Measurements from ENCODE around the gene PEMT.

- no peak for TF ChIP-seq SIN3A (conservative IDR thresholded peaks at IDR 0.05 in 1 of 2, IDR thresholded peaks at IDR 0.05 in 1 of 2; ENCODE audit: low read depth in 1 of 2, low read length in 2 of 2)
- no peak for TF ChIP-seq POLR2AphosphoS5 (IDR thresholded peaks at IDR 0.05; ENCODE audit: low read depth, low read length)
- TF ChIP-seq CTCF (IDR thresholded peaks at IDR 0.05; ENCODE audit: control extremely low read depth in 1 of 3, insufficient read depth in 1 of 3, low read depth in 1 of 3, low read length in 3 of 3) = no peak
- TF ChIP-seq POLR2A (IDR thresholded peaks at IDR 0.05; ENCODE audit: control extremely low read depth in 1 of 2, low read depth in 2 of 2, low read length in 2 of 2) = no peak
- no peak for TF ChIP-seq EP300 (IDR thresholded peaks at IDR 0.05; ENCODE audit: borderline replicate concordance in 1 of 2, low read depth in 2 of 2, low read length in 2 of 2)
- no peak for TF ChIP-seq EGR1 (IDR thresholded peaks at IDR 0.05; ENCODE audit: borderline replicate concordance, low read depth, low read length)
- TF ChIP-seq SP1 (IDR thresholded peaks at IDR 0.05; ENCODE audit: low read depth, low read length) = no peak
- no peak for TF ChIP-seq NRF1 (IDR thresholded peaks at IDR 0.05; ENCODE audit: low read depth, low read length)
- TF ChIP-seq MAFK (IDR thresholded peaks at IDR 0.05; ENCODE audit: low read depth, low read length) = no peak
- TF ChIP-seq CHD1 (IDR thresholded peaks at IDR 0.05; ENCODE audit: low read depth, low read length) = no peak
- no peak for TF ChIP-seq SIX5 (IDR thresholded peaks at IDR 0.05; ENCODE audit: low read depth, low read length)
- no peak for TF ChIP-seq TCF12 (IDR thresholded peaks at IDR 0.05; ENCODE audit: low read depth, low read length)
- no peak for TF ChIP-seq CBX5 (IDR thresholded peaks at IDR 0.05; ENCODE audit: low read depth, low read length)
- no peak for TF ChIP-seq HDAC6 (IDR thresholded peaks at IDR 0.05; ENCODE audit: low read depth, low read length)
These were observed 88.6 kb downstream of the PEMT start for GRCh38 chr17:17502741-17503565.

Data from H1 (cell line).